Measurements from ENCODE around the gene CCNB2. TPM values are rescaled to one million over a fixed set of nuclear protein-coding genes. Genes with fewer than 3 reads are reported as not detected.

The CCNB2 gene
- total RNA-seq = 36.6 and 54.8 TPM in 2 replicates

GRCh38 chr15:59104912-59105732, at the start of gene CCNB2:
TSS of gene CCNB2 (plus strand) at chr15:59105146. CDS start at chr15:59105269, 123 bp downstream.

Other genes starting within 250 kb of the CCNB2 start
- 25.2 and 46.1 TPM in 2 replicates for gene SLTM, start 171.5 kb upstream of the CCNB2 start, total RNA-seq
- gene RNF111, start 117.5 kb upstream of the CCNB2 start, total RNA-seq = 9.2 and 26.2 TPM in 2 replicates
- gene LDHAL6B, start 101.7 kb downstream of the CCNB2 start, total RNA-seq = not detected in 2 replicates